K562 (cell line): ENCODE data around the gene MRTFB. TPM values are rescaled to one million over a fixed set of nuclear protein-coding genes. Genes with fewer than 3 reads are reported as not detected.

Source experiments
- CREB3L1 ChIP-seq: fragments of 450-650 bp; IDR thresholded peaks from 2 replicates; pipeline ENCODE4 v1.6.1; 2014; ENCODE audit warnings: low read depth, mild to moderate bottlenecking, moderate library complexity, borderline replicate concordance
- EGR1 ChIP-seq: fragments of 450-650 bp; conservative IDR thresholded peaks from 2 replicates; pipeline ENCODE4 v1.6.1; 2017; ENCODE audit warnings: mild to moderate bottlenecking
- GABPB1 ChIP-seq: sonication (generic); formaldehyde crosslinking; IDR thresholded peaks from 2 replicates; pipeline ENCODE4 v1.8.0; 2022; ENCODE audit warnings: mild to moderate bottlenecking, missing genetic modification reagents
- HDAC2 ChIP-seq: fragments of 450-650 bp; IDR thresholded peaks from 2 replicates; pipeline ENCODE4 v1.6.1; 2016; ENCODE audit warnings: mild to moderate bottlenecking
- KDM1A ChIP-seq, 2 experiments: fragments of 450-650 bp; IDR thresholded peaks; 2 replicates each; pipeline ENCODE4 v1.6.1; 2016; ENCODE audit warnings: mild to moderate bottlenecking in 2 of 2
- MYC ChIP-seq, 2 experiments: fragments of 250-450 bp in 1 of 2; sonication (Bioruptor Pico) in 1 of 2; IDR thresholded peaks; 2 replicates each; pipeline versions ENCODE4 v1.5.1 to v1.6.1; 2012 to 2021; ENCODE audit warnings: low read depth in 2 of 2, borderline replicate concordance in 1 of 2, improper control_type of control experiment in 1 of 2, low read length in 1 of 2, mild to moderate bottlenecking in 1 of 2, moderate library complexity in 1 of 2
- PATZ1 ChIP-seq: fragments of 250-450 bp; sonication (Bioruptor Pico); IDR thresholded peaks from 2 replicates; pipeline ENCODE4 v1.5.0; 2020; ENCODE audit warnings: mild to moderate bottlenecking, borderline replicate concordance
- PRPF4 ChIP-seq: fragments of 200-400 bp; formaldehyde crosslinking; IDR thresholded peaks from one replicate; pipeline ENCODE4 v1.6.1; 2017; ENCODE audit warnings: low read length, low read depth, mild to moderate bottlenecking; ENCODE audit not compliant: insufficient read depth, poor library complexity, severe bottlenecking
- RREB1 ChIP-seq: fragments of 250-450 bp; sonication (Bioruptor Pico); IDR thresholded peaks from 2 replicates; pipeline ENCODE4 v1.4.0; 2020
- SMAD4 ChIP-seq: fragments of 250-450 bp; sonication (Bioruptor Pico); conservative IDR thresholded peaks from 2 replicates; pipeline ENCODE4 v1.8.0; 2021; ENCODE audit warnings: inconsistent platforms, mild to moderate bottlenecking, moderate library complexity
- VEZF1 ChIP-seq: fragments of 200-800 bp; sonication (Bioruptor generic); IDR thresholded peaks from 2 replicates; pipeline ENCODE4 v1.6.1; 2017; ENCODE audit warnings: missing genetic modification characterization, missing compliant biosample characterization
- ZBTB26 ChIP-seq: fragments of 450-650 bp; formaldehyde crosslinking; IDR thresholded peaks from 2 replicates; pipeline ENCODE4 v1.4.0; 2022; ENCODE audit warnings: missing genetic modification characterization
- ZNF644 ChIP-seq: fragments of 200-800 bp; sonication (Bioruptor generic); IDR thresholded peaks from 2 replicates; pipeline ENCODE4 v1.6.1; 2016; ENCODE audit warnings: low read depth, missing genetic modification characterization, missing compliant biosample characterization
- polyA plus RNA-seq, 8 experiments: library from polyadenylated mRNA; depleted of rRNA in 4 of 8; stranded (reverse) in 5 of 8; unstranded in 3 of 8; fragments of >200 nt; fragmentation: Nextera tagmentation in 2 of 8; fragmentation: Illumina TruSeq in 1 of 8; extraction: Ambion mirVana in 2 of 8; extraction: Trizol in 1 of 8; gene quantifications; 2 replicates each; pipeline versions ENCODE4 v1.2.1 to v1.2.3, GENCODE V29; 2011 to 2014; ENCODE audit warnings: inconsistent platforms in 1 of 8, missing spikeins in 1 of 8
- total RNA-seq, 7 experiments: library from RNA; depleted of rRNA in 6 of 7; stranded (reverse); fragments of >200 nt in 6 of 7; fragmentation: Illumina TruSeq in 2 of 7; extraction: Trizol in 2 of 7; gene quantifications; 2 replicates each; pipeline versions ENCODE4 v1.2.1 to v1.2.3, GENCODE V29; 2011 to 2021; ENCODE audit warnings: low replicate concordance in 1 of 7

Gene MRTFB
- total and polyA plus RNA-seq, 9 of the 15 experiments (the other 6 are each of a cell fraction or from before 2014, with no cell fraction given) = 2.2 to 12.7 (median 7.0) TPM

- TF ChIP-seq PRPF4 = no peak
- TF ChIP-seq GABPB1 = peak; percentile 41; the same call in 1 of the 2 replicates
- TF ChIP-seq SMAD4 (CRISPR knock-in tag) = 0 out of 2 replicates have a peak, but pooled peaks have one; percentile 54
- no peak for TF ChIP-seq RREB1 (CRISPR knock-in tag)
- peak; percentile 94 for TF ChIP-seq VEZF1 (CRISPR knock-in tag)
- TF ChIP-seq ZBTB26 (CRISPR knock-in tag) = no peak
- no peak for TF ChIP-seq HDAC2
- peak; percentile 57; the same call in 1 of the 2 replicates for TF ChIP-seq MYC (IDR thresholded peaks at IDR 0.05; ENCODE audit: low read depth, low read length)
- TF ChIP-seq MYC (CRISPR knock-in tag; IDR thresholded peaks at IDR 0.05; ENCODE audit: borderline replicate concordance, low read depth) = peak; percentile 55; the same call in 1 of the 2 replicates
- TF ChIP-seq CREB3L1 = peak; percentile 62
- TF ChIP-seq PATZ1 (CRISPR knock-in tag) = no peak
- peak; percentile 63 for TF ChIP-seq EGR1
- no peak for TF ChIP-seq ZNF644
- TF ChIP-seq KDM1A (IDR thresholded peaks at IDR 0.05) = no peak
Observed at GRCh38 chr16:14070877-14071575, at the start of gene MRTFB (continued).
